CD4-positive, alpha-beta T cell treated with Interferon gamma for 1 hour (primary cell): Measurements from ENCODE around the gene RIMS3.
"Not testable (repeated sequence)": the region's sequence is repeated elsewhere in the genome, so short reads cannot be mapped to it uniquely, and the experiment has no call there.

Experiments
- DNase-seq: peaks from one replicate; pipeline ENCODE4 v3.0.0-alpha.2; 2020

RIMS3 gene

DNA sequence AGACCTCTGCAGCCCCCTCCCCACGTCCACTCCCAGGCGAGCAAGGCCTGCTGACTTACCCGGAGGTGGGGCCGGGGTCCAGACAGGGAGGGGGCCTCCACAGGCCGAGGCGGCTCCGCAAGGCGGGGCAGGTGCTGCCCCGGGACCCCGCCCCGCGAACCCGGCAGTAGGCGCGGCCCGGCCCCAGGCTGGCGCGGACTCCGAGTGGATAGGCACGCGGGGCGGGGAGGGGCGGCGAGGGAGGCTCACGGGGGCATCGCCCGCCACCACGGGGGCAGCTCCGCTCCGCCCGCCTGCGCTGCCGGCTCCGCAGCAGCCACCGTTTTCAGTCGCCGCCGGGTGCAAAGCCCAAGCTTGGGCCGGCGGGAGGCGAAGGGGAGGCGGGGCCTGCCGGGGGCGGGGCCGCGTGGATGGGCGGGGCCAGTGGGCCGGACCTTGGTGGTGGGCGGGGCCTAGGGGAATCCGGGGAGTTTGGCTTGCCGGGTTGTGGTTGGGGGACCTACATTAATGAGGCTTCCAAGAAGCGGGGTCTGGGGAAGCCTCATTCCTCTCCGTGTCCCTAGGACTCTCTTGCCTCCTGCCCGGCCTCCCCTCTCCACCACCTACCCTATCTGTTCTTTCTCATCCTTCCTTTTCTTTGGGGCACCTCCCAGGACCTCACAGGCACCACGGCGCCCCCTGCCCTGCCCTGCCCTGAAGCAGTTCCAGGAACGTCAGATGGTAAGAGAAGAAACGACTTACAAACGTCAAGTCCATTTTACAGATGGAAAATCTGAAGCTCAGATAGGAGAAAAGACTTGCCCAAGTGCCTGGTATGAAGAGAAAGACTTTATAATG is at the start of gene RIMS3:
TSS of gene RIMS3 (minus strand) at position 348 of the 837 bp plus-strand sequence. CDS start 23,757 bp downstream, outside the sequence.
- peak; percentile 78 for DNase-seq

DNA sequence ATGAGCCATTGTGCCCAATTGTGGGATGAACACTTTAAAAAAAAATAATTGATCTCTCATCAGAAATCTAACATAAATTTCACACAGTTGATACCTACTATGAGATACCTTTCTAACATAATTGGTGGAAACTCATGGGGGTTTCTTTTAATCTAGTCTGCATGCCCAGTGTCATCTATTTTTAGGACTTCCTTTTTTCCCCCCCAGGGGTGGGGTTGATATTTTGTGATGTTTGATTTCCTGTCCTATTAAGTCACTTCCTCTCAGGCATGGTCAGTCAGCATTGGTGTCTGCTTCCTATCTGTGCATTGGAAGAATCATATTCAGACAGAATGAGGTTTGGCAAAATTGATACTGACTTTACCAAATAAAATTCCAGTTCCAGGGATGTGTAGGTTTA is 47.5 kb upstream of the RIMS3 start:
- peak; percentile 49 for DNase-seq

DNA sequence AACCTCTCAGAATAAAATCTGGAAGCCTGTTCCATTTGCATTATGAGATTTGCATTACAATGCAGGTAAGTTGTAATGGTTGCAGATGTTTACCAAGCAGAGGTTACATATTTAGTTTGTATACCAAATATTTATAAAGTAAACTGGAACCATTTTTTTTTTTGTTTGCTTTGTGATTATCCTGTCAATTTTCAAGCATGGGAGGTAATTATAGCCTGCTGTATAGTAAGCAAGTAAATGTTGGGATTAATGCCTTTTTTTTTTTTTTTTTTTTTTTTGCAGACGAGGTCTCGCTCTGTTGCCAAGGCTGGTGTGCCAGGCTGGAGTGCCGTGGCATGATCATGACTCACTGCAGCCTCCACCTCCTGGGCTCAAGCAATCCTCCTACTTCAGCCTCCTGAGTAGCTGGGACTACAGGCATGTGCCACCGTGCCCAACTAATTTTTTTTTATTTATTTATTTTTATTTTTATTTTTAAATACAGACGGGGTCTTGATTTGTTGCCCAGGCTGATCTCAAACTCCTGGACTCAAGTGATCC is 47.0 kb upstream of the RIMS3 start:
- no peak for DNase-seq

DNA sequence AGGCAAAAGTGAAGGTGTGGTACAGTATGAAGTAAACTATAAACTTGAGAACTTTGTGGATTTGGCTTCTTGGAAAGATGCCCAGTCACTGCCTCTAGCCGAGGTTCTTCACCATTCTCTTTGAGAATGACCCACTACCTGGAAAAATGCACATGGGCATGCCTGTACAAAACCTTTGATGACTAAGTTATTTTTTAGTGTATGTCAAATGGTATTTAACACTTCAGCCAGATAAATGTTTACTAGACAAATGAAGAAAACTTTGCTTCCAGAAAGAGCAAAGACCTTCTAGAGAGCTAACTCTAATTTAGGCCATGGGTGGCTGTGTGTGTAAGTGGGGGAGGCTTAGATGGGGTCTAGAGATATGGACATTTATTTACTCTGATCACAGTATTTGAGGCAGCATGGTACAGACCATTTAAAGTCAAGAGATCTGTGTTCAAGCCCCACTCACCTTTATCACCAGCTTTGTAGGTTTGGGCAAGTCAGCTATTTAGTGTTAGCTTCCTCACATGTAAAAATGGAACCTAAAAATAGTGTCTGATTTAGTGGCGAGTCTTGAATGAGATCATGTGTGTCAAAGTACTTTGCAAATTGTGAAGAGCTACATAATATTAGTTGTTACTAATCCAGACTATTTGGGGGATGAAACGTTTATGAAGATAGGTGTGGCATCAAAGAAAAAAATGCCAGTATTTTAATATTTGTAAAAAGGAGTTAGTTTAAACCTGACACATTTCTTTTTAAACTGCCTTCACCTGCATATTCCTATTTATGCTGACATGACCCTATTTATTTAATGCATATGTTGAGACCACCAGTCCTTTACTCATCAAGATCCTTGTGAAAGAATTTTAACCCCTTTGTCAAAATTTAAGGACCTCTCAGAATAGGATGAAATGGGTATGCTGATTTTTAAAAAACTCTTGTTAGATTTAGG is 46.3 kb upstream of the RIMS3 start:
- no peak for DNase-seq

DNA sequence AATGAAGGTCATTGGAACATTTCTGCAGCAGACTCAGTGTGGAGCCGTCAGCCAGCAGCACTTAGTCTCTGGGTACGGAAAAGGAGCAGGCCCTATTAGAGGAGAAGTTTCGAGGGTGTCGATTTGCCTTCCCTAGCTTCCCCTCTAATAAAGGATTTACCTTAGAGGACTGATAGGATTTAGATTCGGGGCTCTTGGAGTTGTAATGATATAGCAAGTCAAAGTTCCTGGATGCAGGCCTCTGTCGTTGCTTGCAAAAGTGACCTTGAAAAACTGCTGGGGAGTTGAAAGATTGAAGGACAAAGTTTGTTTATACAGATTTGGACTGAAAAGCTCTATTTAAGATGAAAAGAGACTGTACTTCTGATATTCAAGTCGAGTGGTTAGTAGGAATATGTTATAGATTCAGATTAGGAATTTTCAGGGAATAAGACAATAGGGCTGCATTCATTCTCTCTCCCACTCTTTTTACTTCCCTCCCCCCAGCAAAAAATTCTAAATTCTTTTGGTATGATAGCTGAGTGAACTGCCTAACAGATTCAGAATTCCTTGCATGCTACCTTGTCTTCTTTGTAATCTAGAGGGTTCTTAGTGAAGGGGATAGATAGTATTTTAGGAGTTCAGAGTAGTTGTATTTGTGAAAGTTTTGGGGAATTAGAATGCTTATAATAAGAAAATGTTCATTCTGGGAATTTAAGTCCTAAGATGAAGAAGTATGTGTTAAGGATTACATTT is 45.3 kb upstream of the RIMS3 start:
- no peak for DNase-seq

DNA sequence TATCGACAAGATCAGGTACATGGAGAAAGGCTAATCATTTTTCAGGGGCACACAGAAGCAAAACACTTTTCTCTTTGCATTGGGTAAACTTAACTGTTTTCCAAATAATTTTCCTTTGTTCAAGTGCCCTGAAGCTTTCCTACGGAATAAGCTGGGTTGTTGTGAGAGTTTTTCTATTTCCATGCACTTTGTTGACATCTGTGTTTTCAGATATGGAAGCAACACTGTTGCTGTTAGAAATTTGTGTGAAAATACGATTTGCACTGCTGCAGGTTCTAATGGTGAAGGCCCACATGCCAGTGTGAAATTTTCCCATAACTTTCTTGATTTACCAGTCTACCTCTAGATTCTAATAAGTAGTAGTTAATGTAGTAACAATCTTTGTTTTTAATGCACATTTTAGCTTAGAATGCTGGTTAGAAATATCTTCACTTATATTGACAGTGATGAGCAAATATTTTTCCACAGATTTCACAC is 44.4 kb upstream of the RIMS3 start:
- no peak for DNase-seq

DNA sequence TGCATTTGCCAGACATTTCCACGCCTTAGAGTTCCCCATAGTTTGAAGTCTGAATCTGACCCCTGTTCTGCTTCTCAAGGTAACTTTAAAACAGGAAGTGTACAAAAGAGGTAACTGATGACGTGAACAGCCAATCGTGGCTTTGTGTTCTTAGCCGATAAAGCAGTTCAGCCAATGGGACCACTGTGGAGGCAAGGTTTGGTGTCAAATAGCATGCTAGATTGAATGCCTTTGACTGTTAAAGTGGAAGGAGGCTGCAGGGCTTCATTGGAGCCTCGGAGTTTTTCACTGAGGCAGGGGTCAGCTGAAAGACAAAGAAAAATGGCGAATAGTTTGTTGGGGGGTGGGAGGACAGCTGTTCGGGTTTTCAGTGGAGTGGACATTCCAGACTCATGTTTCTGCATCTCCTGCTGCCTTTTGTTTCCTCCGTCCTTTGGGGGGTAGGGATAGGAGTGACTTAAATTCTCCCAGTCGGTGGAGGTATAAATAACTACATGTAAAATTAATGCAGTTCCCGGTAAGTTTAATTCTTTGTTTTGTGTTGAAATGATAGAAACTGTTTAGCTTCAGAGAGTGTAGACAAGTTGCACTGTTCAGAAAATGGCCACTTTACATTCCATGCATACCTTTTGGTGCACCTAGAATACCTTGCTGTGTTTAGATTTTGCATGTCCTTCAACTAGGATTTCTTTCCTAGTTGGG is 43.8 kb upstream of the RIMS3 start:
- DNase-seq: peak; percentile 83

DNA sequence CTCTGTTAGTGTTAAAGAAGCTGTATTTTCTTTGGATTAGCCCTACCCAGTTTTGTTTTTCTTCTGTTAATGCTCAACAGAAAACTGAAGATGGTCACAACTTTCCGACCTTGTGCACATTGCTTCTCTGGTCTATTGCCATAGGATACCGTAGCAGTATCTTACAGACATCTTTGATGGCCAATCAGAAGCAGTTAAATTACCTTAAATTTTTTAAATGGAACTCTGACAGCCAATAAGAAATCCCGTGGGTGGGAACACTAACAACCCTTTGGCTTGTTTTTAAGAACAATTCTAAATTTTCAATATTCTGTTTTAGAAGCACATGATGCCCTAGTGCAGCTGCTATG is 43.2 kb upstream of the RIMS3 start:
- no peak for DNase-seq

DNA sequence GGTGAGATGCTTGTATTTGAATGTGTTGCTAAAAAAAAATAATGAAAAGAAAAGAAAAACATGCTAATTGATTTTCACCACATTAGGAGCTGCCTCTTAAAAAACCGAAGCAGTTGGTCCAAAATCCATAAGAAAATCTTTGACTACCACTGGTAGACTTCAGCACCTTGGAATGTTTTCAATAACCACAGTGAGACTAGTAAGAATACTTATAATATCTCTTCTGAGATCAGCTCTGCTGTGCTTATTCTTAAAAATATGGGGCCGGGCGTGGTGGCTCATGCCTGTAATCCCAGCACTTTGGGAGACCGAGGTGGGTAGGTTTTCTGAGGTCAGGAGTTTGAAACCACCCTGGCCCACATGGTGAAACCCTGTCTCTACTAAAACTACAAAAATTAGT is 41.1 kb upstream of the RIMS3 start:
- no peak for DNase-seq

DNA sequence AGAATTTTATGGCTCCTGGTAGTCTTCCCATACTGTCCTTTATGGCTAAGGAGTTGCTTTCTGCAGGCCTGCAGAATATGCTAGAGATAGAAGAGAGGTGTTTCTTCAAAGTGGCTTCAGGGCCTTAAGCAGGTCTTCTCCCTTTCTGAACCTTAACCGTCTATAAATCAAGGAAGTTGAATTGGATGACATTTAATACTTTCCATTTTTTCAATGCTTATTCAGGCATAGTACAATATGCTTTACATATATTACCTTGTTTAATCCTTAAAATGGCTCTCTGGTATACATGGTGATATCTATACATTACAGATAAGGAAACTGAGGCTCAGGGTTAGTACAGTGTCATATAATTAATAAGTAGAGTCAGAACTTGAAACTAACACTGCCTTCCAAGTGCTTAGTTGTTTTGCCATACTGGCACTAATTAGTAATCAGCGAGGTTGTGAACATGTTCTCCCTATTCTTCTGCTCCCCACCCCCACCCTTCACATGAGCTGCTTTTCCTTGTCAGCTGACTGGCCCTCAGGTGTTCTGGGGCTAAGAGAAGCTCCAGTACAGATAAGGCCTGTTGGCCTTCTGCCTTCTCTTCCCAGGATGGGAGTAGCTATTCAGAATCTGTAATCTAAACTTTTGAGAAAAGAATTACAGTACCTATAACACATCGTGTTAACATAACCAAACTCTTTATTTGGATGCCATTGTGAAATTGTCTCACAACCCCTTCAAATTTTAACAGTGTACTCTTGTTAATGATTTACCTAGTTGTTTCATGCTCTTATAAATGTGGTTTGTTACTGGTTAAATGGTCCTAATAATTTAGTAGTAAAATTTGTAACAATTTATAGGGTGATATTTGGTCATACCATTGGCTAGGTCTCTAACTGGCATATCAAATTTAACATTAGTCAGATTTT is 39.6 kb upstream of the RIMS3 start:
- no peak for DNase-seq

DNA sequence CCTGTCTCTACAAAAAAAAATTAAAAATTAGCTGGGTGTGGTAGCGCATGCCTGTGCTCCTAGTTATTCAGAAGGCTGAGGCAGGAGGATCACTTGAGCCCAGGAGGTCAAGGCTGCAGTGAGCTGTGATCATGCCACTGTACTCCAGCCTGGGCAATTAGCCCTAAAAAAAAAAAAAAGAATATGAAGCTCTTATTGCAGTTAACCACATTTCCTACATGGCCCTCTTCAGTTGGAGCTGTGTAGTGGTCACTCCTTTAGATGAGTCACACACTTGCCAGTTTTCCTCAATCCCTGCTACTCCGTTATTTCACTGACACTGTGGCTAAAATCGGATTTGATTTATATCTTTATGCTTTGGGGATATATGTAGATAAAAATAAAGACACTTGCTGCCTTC is 37.8 kb upstream of the RIMS3 start:
- DNase-seq: no peak

DNA sequence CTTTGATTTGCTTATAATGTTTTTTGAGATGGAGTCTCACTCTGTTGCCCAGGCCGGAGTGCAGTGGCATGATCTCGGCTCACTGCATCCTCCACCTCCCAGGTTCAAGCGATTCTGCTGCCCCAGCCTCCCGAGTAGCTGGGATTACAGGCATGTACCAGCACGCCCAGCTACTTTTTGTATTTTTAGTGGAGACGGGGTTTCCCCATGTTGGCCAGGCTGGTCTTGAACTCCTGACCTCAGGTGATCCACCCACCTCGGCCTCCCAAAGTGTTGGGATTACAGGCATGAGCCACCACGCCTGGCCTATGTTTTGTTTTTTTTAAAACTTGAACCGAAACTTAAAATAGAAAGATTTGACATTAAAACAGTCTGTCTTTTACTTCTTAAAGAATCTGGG is 37.3 kb upstream of the RIMS3 start:
- DNase-seq: not testable (repeated sequence)

DNA sequence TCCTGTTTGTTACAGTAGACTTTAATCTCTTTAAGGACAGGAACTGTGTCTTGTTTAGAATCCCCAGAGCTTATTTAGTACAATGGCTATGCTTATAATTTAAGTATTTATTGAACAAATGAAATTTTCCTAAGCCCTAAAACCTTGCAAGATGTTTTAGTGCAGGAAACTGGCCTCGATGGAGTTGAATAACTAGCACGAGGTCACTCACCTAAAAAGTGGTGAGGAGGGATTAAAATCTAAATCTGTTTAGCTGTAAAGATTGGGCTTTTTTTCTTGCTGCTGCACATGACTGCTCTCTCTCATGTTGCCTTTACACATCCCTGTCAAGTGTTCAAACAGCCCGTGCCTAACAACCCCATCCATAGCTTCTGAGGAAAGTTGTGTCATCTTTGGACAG is 36.2 kb upstream of the RIMS3 start:
- no peak for DNase-seq

DNA sequence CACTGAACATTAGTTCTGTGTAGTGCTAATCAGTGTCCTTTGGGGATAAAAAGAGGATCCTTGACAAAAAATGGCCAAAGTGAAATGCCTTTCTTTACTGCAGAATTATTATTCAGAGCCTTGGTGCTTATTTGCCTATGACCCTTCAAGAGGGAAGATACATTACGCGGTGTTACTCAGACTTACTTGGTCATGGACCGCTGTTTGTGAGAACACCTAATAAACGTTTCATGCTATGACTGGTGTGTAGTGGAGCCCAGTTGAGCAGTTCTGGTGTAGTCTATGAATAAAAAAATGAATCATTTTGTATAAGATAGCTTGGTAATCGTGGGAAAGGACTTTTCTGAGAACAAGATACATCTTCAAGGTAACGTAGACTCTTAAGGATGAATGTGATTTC is 34.3 kb upstream of the RIMS3 start:
- no peak for DNase-seq

DNA sequence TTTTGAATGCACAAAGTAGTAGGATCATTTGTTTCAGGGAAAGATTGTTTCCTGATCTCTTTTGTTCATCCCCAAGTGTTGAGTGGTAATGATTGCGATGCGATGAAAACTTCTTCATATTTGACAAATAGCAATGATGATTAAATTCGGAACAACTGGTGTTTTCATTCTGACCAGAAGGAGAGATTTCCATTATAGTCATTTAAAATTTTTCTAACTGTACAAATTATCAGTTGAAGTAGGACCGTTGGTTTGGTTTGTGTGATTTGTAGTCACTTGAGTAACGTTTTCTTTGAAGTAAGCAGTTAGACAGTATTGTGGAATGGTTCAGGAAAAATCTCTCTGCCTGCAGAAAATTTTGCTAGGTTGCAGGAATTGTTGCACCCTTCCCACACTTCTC is 32.0 kb upstream of the RIMS3 start:
- no peak for DNase-seq

DNA sequence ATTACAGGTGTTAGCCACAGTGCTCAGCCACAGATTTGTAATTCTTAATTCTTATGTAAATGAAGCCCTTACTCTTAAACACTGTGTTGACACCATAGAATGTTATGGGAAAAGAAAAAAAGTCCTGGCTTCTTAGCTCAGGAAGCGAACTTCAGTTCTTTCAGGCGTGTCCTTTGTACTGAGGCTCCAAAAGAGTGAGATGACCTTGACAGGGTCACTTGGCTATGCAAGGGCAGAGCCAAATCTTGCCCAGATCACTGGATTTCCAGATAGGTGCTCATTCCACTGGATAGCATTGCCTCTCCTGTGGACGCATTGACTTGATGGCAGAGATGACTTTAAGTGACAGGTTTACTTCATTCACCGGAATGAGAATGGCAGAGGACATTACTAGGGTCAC is 30.8 kb upstream of the RIMS3 start:
- DNase-seq: no peak

DNA sequence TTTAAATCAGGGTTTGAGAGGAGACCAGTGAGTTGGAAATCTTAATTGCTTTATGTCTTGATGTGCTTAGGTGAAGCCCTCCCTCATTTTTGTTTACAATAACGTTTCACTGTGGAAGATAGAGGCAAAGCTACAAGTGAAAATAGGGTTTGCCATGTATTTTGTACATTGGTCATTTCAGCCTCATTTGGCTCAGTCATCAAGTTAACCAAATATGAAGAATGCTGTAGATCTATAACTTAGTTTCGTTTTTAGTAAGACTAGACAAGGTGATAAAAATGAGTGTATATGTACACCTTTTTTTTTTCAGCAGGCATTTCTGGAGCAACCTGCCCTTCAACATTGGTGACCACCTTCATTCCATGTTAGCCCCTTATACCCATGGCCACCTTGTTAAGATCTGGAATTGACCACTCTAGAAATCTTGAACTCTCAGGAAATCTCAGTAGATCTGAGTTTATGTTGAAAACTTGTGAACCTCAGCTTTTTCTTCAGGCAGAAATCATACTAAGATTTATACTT is 28.9 kb upstream of the RIMS3 start:
- no peak for DNase-seq

DNA sequence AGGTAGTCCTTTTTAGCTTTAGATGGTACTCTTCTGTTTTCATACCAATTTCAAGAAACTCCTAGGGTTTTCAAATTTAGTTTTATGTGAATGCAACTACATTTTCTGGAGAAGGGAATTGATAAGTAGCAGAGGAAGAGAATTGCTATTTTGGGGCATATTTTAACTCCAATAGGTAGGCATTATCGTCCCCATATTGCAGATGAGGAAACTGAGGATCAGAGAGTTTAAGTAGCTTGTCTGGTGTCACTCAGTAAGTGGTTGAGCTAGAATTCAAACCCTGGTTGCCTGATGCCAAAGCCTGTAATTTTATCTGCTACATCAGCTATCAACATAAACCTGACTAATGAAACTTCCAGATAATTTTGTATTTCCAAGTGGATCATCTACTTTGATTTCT is 27.9 kb upstream of the RIMS3 start:
- no peak for DNase-seq

DNA sequence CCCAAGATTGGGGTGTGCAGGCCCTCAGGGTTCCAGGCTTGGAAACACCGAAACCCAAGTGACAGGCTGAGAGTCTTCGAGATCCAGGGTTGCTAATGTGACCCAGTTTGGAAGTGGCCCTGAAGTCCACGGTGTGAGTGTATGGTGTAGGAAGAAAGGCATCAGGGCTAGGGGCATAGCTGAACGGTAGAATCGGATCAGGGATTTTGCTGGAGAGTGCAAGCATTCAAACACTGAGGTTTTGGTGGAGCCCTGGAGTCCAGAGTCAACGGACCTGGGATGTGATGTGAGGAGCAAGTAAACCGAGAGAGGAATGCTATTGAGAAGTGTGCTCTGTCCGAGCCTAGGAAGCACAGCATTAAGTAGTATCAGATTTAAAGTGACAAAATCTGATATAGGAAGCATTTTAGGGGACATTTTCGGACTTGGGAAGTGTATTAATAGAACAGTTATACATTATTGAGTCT is 27.0 kb upstream of the RIMS3 start:
- DNase-seq: no peak

DNA sequence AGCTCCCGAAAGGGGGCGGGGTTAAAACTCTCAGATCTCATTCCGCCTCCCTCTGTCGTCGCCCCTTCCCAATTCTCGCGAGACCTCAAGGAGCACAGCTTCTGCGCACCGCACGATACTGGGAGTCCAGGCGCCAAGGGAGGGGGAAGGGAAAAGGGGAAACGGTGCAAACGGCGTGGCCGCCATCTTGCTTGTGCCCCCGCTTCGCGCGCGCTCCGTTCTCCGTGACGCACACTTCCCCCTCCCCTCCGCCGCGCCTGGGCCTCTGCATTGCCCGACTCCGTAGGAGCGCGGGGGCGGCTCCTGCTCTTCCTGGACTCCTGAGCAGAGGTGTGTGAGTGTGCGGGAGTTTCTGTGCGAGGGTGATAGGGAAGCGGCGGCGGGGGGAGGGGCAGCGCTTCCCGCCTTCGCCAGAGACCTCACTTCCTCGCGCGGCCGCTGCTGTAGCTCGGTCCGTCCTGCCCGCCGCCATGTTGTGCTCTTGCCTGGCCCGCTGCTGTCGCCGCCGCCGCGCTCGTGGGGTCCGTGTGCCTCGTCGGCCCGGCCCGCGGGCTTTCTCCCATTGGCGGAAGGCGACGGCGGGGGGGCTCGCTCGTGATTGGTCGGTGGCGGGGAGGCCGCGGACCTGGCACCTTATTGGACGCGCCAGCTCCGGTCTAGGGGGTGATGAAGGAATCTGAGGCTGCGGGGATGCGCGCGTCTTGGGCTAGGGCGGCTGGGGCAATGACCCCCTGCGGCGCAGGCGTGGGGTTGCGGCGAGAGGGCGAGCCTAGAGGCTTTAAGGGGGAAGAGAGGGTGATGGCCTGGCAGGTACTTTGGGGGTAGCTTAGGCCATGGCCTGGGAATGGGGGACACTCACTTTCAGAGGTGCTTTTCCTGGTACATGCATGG is 26.3 kb upstream of the RIMS3 start, which contains the start of gene NFYC:
TSS of gene NFYC (plus strand) at position 167 of the 891 bp plus-strand sequence. CDS start 47,140 bp downstream, outside the sequence.
- peak; percentile 97 for DNase-seq
